Neural cell (in vitro differentiated cells): ENCODE measurements around the gene CDH19. TPM values are rescaled to one million over a fixed set of nuclear protein-coding genes. Genes with fewer than 3 reads are reported as not detected.

ENCODE experiments used
- H2AFZ ChIP-seq: fragments of 200-600, 300-800 bp; sonication (generic), shearing (Covaris generic); 2 replicates; pipeline ENCODE4 v1.6.0; 2014; ENCODE audit warnings: low read depth, mild to moderate bottlenecking, antibody characterized with exemption, low read length, moderate library complexity
- H3F3A ChIP-seq: fragments of 200-600 bp; shearing (Covaris generic); 2 replicates; pipeline ENCODE4 v1.6.1; 2016; ENCODE audit warnings: mild to moderate bottlenecking, moderate library complexity, mixed read lengths, antibody characterized with exemption, low read length; ENCODE audit not compliant: insufficient read depth, poor library complexity, severe bottlenecking
- H3K27ac ChIP-seq: fragments of 200-600, 300-800 bp; sonication (generic), shearing (Covaris generic); 2 replicates; pipeline ENCODE4 v1.5.1; 2014; ENCODE audit warnings: mild to moderate bottlenecking, low read length, moderate library complexity
- H3K27me3 ChIP-seq: fragments of 300-800, 200-600 bp; sonication (generic), shearing (Covaris generic); 2 replicates; pipeline ENCODE4 v1.6.0; 2014; ENCODE audit warnings: mild to moderate bottlenecking, low read depth, low read length, moderate library complexity; ENCODE audit not compliant: insufficient read depth
- H3K36me3 ChIP-seq: fragments of 300-800, 200-600 bp; sonication (generic), shearing (Covaris generic); 2 replicates; pipeline ENCODE4 v1.5.1; 2014; ENCODE audit warnings: mild to moderate bottlenecking, antibody characterized with exemption, low read length, moderate library complexity; ENCODE audit not compliant: insufficient read depth
- H3K4me2 ChIP-seq: fragments of 300-800, 200-600 bp; sonication (generic), shearing (Covaris generic); 2 replicates; pipeline ENCODE4 v1.6.0; 2014; ENCODE audit warnings: mild to moderate bottlenecking, low read length
- H3K4me3 ChIP-seq: fragments of 300-800, 200-600 bp; sonication (generic), shearing (Covaris generic); 2 replicates; pipeline ENCODE4 v1.5.1; 2014; ENCODE audit warnings: mild to moderate bottlenecking, low read length, moderate library complexity
- H3K79me2 ChIP-seq: fragments of 200-600 bp; shearing (Covaris generic); replicated peaks from 2 replicates; pipeline ENCODE4 v1.6.0; 2014; ENCODE audit warnings: mild to moderate bottlenecking, low read length, moderate library complexity; ENCODE audit not compliant: insufficient read depth
- H3K9ac ChIP-seq: fragments of 300-800, 200-600 bp; sonication (generic), shearing (Covaris generic); 2 replicates; pipeline ENCODE4 v1.6.1; 2016; ENCODE audit warnings: mild to moderate bottlenecking, low read length, mixed read lengths
- H3K9me2 ChIP-seq: fragments of 200-600 bp; shearing (Covaris generic); 2 replicates; pipeline ENCODE4 v1.6.1; 2016; ENCODE audit warnings: mild to moderate bottlenecking, low read length, mixed read lengths; ENCODE audit not compliant: insufficient read depth
- H3K9me3 ChIP-seq: fragments of 200-600, 300-800 bp; sonication (generic), shearing (Covaris generic); 2 replicates; pipeline ENCODE4 v1.6.1; 2016; ENCODE audit warnings: mild to moderate bottlenecking, mixed run types, low read length, moderate library complexity, mixed read lengths
- H4K20me1 ChIP-seq: fragments of 200-600 bp; shearing (Covaris generic); 2 replicates; pipeline ENCODE4 v1.6.1; 2016; ENCODE audit warnings: mild to moderate bottlenecking, mixed run types; ENCODE audit not compliant: insufficient read depth
- EP300 ChIP-seq: fragments of 450-650 bp; conservative IDR thresholded peaks from 2 replicates; pipeline ENCODE4 v1.6.1; 2014; ENCODE audit warnings: antibody characterized with exemption, mild to moderate bottlenecking, moderate library complexity; ENCODE audit not compliant: poor library complexity, severe bottlenecking
- EZH2 ChIP-seq: fragments of 200-600, 300-800 bp; shearing (Covaris generic), sonication (generic); IDR thresholded peaks from 2 replicates; pipeline ENCODE4 v1.6.1; 2014; ENCODE audit warnings: antibody characterized with exemption, low read length, borderline replicate concordance, mild to moderate bottlenecking; ENCODE audit not compliant: insufficient read depth, poor library complexity, severe bottlenecking
- MXI1 ChIP-seq: fragments of 450-650 bp; conservative IDR thresholded peaks from 2 replicates; pipeline ENCODE4 v1.6.1; 2014; ENCODE audit warnings: antibody characterized with exemption, mild to moderate bottlenecking; ENCODE audit not compliant: poor library complexity, severe bottlenecking
- POLR2AphosphoS5 ChIP-seq: IDR thresholded peaks from 2 replicates; pipeline ENCODE4 v1.6.1; 2012
- RAD21 ChIP-seq: fragments of 450-650 bp; conservative IDR thresholded peaks from 2 replicates; pipeline ENCODE4 v1.6.1; 2014; ENCODE audit warnings: antibody characterized with exemption, mild to moderate bottlenecking, moderate library complexity
- REST ChIP-seq: IDR thresholded peaks from 2 replicates; pipeline ENCODE4 v1.6.1; 2012; ENCODE audit warnings: borderline replicate concordance
- SMC3 ChIP-seq: fragments of 450-650 bp; conservative IDR thresholded peaks from 2 replicates; pipeline ENCODE4 v1.6.1; 2014; ENCODE audit warnings: antibody characterized with exemption, mild to moderate bottlenecking, moderate library complexity; ENCODE audit not compliant: poor library complexity
- TAF1 ChIP-seq: IDR thresholded peaks from 2 replicates; pipeline ENCODE4 v1.6.1; 2012; ENCODE audit warnings: low read depth
- polyA minus RNA-seq: library from RNA; depleted of rRNA, polyadenylated mRNA; stranded (reverse); fragments of >200 nt; gene quantifications from 2 replicates; pipeline ENCODE4 v1.2.3, GENCODE V29; 2014
- polyA plus RNA-seq: library from polyadenylated mRNA; depleted of rRNA; stranded (reverse); fragments of >200 nt; gene quantifications from 2 replicates; pipeline ENCODE4 v1.2.3, GENCODE V29; 2014
- TF ChIP-seq, protein P1 (sequence below): fragments of 450-650 bp; IDR thresholded peaks from 2 replicates; pipeline ENCODE4 v1.5.1; 2014; ENCODE audit warnings: antibody characterized with exemption, mild to moderate bottlenecking, moderate library complexity; ENCODE audit not compliant: poor library complexity, severe bottlenecking

Gene CDH19
- polyA plus RNA-seq: 0.11 and 0.28 TPM in 2 replicates
- polyA minus RNA-seq: 0.58 and 0.73 TPM in 2 replicates

DNA sequence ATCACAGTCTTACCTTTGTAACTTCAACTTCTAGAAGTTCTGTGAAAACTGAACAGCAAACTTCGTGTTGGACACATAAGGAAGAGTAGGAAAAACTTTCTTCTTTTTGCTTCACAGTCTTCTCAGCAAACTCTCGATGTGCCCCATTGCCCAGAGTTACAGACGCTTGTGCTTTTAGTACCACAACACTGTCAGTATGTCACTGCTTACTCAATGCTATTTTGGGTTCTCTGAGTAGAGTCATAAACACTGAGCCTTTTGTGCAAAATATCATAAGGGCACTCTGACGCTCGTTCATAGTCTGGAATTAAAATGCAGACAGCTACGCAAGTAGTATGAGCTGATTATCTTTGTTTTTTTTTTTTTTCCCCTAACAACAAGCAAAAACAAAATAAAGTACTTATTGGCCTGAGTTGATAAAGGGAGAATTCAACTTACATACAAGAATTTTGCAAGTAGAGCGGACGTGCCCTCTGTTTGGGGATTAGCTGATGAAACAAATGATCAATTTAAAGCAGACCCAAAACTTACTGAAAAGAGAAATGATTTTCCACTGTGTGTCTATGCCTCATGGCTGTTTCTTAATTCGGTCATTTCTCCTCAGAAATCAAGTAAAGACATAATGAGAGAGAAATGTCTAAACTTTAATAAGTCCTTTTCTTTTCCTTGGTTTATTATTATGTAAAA, at the start of gene CDH19:
TSS of gene CDH19 (minus strand) at position 150 of the 687 bp plus-strand sequence. CDS start 31,886 bp downstream, outside the sequence.
- H2AFZ ChIP-seq: no peak within 1 kb of the TSS
- no peak within 1 kb of the TSS for H3K4me2 ChIP-seq
- H3K36me3 ChIP-seq: no peaks in the 10 kb centered on the region
- H3K79me2 ChIP-seq: no peaks in the 10 kb centered on the region
- no peak for TF ChIP-seq EZH2
- TF ChIP-seq EP300: no peak
- no peaks in the 10 kb centered on the region for H3K27me3 ChIP-seq
- H3K4me3 ChIP-seq: no peak within 1 kb of the TSS
- no peaks in the 10 kb centered on the region for H4K20me1 ChIP-seq
- H3K9ac ChIP-seq: no peak within 1 kb of the TSS
- H3K9me3 ChIP-seq: no peaks in the 10 kb centered on the region
- no peaks in the 10 kb centered on the region for H3K9me2 ChIP-seq
- no peaks in the 10 kb centered on the region for H3F3A ChIP-seq
- H3K27ac ChIP-seq: no peak within 1 kb of the TSS

GRCh38 chr18:66647671-66648070, 43.8 kb upstream of the CDH19 start:
- Histone ChIP-seq H3K9me3 (no peaks in the 10 kb centered on the region), H3K4me3 (no peak overlapping the region), H3K27me3 (no peaks in the 10 kb centered on the region), H3K9ac (no peak overlapping the region), H3K4me2 (no peak overlapping the region), H3K9me2 (no peaks in the 10 kb centered on the region), H2AFZ (no peak overlapping the region), H3K27ac (no peak overlapping the region), H4K20me1 (no peaks in the 10 kb centered on the region), H3F3A (no peaks in the 10 kb centered on the region), H3K36me3 (no peaks in the 10 kb centered on the region), H3K79me2 (no peaks in the 10 kb centered on the region)
- TF ChIP-seq SMC3 (no peak), EZH2 (no peak), RAD21 (no peak), MXI1 (no peak), TAF1 (no peak), POLR2AphosphoS5 (no peak), EP300 (no peak), REST (no peak)
- TF ChIP-seq, protein P1, sequence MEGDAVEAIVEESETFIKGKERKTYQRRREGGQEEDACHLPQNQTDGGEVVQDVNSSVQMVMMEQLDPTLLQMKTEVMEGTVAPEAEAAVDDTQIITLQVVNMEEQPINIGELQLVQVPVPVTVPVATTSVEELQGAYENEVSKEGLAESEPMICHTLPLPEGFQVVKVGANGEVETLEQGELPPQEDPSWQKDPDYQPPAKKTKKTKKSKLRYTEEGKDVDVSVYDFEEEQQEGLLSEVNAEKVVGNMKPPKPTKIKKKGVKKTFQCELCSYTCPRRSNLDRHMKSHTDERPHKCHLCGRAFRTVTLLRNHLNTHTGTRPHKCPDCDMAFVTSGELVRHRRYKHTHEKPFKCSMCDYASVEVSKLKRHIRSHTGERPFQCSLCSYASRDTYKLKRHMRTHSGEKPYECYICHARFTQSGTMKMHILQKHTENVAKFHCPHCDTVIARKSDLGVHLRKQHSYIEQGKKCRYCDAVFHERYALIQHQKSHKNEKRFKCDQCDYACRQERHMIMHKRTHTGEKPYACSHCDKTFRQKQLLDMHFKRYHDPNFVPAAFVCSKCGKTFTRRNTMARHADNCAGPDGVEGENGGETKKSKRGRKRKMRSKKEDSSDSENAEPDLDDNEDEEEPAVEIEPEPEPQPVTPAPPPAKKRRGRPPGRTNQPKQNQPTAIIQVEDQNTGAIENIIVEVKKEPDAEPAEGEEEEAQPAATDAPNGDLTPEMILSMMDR: no peak
